SK-N-SH treated with all-trans-retinoic acid at 6 μM for 48 hours (cell line): ENCODE measurements around the gene DEPDC5.

Experiments
- CSDC2 ChIP-seq: fragments of 250-450 bp; sonication (Bioruptor Pico); IDR thresholded peaks from 2 replicates; pipeline ENCODE4 v1.5.0; 2020; ENCODE audit warnings: mild to moderate bottlenecking, moderate library complexity
- CSRNP3 ChIP-seq: fragments of 250-450 bp; sonication (Bioruptor Pico); IDR thresholded peaks from 2 replicates; pipeline ENCODE4 v1.5.1; 2021; ENCODE audit warnings: mild to moderate bottlenecking, moderate library complexity
- PATZ1 ChIP-seq: fragments of 250-450 bp; sonication (Bioruptor Pico); IDR thresholded peaks from 2 replicates; pipeline ENCODE4 v1.8.0; 2020; ENCODE audit warnings: mild to moderate bottlenecking, moderate library complexity, borderline replicate concordance
- RARB ChIP-seq: fragments of 250-450 bp; sonication (Bioruptor Pico); IDR thresholded peaks from 2 replicates; pipeline ENCODE4 v1.8.0; 2021; ENCODE audit warnings: mild to moderate bottlenecking, moderate library complexity
- SNAI2 ChIP-seq: fragments of 250-450 bp; sonication (Bioruptor Pico); IDR thresholded peaks from 2 replicates; pipeline ENCODE4 v1.5.0; 2020; ENCODE audit warnings: mild to moderate bottlenecking, moderate library complexity
- ZNF70 ChIP-seq: fragments of 450-650 bp; formaldehyde crosslinking; IDR thresholded peaks from 2 replicates; pipeline ENCODE4 v1.5.0; 2020; ENCODE audit warnings: mild to moderate bottlenecking, moderate library complexity
- TF ChIP-seq, protein P1 (sequence below): fragments of 250-450 bp; sonication (Bioruptor Pico); IDR thresholded peaks from 2 replicates; pipeline ENCODE4 v1.5.1; 2020; ENCODE audit warnings: low read depth, mild to moderate bottlenecking, moderate library complexity
- TF ChIP-seq, protein P2 (sequence below): fragments of 250-450 bp; sonication (Bioruptor Pico); IDR thresholded peaks from 2 replicates; pipeline ENCODE4 v1.8.0; 2021; ENCODE audit warnings: low read depth, mild to moderate bottlenecking, moderate library complexity, borderline replicate concordance

DNA sequence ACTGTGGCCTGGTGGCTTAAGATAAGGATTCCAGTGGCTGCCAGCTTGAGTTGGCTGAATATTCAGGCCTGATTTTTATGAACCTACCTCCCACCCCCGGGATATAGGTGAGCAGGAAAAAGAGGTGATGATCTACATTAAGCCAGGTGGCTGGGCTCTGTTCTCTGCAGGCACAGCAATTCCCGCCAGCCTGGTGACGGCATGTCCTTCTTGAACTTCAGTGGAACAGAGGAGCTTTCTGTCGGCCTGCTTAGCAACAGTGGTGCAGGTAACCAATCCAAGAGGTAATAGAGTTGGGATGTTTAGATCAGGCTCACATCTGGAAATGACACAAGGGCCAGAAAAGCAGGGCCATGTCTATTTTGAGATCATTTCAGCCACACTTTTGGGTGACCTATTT is 68.7 kb downstream of the DEPDC5 start:
- TF ChIP-seq, protein P1, sequence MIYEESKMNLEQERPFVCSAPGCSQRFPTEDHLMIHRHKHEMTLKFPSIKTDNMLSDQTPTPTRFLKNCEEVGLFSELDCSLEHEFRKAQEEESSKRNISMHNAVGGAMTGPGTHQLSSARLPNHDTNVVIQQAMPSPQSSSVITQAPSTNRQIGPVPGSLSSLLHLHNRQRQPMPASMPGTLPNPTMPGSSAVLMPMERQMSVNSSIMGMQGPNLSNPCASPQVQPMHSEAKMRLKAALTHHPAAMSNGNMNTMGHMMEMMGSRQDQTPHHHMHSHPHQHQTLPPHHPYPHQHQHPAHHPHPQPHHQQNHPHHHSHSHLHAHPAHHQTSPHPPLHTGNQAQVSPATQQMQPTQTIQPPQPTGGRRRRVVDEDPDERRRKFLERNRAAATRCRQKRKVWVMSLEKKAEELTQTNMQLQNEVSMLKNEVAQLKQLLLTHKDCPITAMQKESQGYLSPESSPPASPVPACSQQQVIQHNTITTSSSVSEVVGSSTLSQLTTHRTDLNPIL = no peak
- TF ChIP-seq ZNF70 (CRISPR knock-in tag) = no peak
- TF ChIP-seq, protein P2, sequence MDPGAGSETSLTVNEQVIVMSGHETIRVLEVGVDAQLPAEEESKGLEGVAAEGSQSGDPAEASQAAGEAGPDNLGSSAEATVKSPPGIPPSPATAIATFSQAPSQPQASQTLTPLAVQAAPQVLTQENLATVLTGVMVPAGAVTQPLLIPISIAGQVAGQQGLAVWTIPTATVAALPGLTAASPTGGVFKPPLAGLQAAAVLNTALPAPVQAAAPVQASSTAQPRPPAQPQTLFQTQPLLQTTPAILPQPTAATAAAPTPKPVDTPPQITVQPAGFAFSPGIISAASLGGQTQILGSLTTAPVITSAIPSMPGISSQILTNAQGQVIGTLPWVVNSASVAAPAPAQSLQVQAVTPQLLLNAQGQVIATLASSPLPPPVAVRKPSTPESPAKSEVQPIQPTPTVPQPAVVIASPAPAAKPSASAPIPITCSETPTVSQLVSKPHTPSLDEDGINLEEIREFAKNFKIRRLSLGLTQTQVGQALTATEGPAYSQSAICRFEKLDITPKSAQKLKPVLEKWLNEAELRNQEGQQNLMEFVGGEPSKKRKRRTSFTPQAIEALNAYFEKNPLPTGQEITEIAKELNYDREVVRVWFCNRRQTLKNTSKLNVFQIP (CRISPR knock-in tag) = no peak
- no peak for TF ChIP-seq PATZ1 (CRISPR knock-in tag)
- TF ChIP-seq SNAI2 (CRISPR knock-in tag) = no peak
- no peak for TF ChIP-seq CSDC2 (CRISPR knock-in tag)
- no peak for TF ChIP-seq CSRNP3 (CRISPR knock-in tag)
- TF ChIP-seq RARB (CRISPR knock-in tag) = no peak
